ENCODE data around the gene ACOD1.
"Not testable (repeated sequence)": the region's sequence is repeated elsewhere in the genome, so short reads cannot be mapped to it uniquely, and the experiment has no call there.

ACOD1 gene

DNA sequence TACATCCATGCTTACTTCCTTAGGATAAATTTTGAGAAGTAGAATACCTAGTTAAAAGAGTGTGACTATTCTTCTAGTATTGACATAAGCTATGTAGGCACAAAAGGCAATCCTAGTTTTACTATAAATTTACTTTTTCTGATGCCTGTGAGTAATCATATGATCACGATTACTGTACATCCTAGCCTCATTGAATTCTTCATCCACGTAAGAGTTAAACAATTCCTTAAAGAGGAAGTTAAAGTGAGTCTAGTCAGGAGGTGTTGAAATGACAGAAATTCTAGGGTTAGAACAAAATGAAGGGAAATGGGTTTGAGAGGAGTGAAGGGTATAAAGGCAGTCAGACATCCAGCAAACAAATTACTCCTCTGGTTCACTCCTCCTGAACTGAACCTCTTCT is at the start of gene ACOD1:
ACOD1 (plus strand) TSS at position 363 of the 400 bp plus-strand sequence. CDS start 48 bp downstream, outside the sequence.
- no peak for DNase-seq

DNA sequence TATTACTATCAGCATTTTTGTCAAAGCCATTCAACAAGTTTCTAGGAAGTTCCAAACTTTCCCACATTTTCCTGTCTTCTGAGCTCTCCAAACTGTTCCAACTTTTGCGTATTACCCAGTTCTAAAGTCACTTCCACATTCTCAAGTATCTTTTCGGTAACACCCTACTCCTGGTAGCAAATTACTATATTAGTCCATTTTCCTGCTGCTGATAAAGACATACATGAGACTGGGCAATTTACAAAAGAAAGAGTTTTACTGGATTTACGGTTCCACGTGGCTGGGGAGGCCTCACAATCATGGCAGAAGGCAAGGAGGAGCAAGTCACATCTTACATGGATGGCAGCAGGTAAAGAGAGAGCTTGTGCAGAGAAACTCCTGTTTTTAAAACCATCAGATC is 49.2 kb upstream of the ACOD1 start:
- not testable (repeated sequence) for DNase-seq

DNA sequence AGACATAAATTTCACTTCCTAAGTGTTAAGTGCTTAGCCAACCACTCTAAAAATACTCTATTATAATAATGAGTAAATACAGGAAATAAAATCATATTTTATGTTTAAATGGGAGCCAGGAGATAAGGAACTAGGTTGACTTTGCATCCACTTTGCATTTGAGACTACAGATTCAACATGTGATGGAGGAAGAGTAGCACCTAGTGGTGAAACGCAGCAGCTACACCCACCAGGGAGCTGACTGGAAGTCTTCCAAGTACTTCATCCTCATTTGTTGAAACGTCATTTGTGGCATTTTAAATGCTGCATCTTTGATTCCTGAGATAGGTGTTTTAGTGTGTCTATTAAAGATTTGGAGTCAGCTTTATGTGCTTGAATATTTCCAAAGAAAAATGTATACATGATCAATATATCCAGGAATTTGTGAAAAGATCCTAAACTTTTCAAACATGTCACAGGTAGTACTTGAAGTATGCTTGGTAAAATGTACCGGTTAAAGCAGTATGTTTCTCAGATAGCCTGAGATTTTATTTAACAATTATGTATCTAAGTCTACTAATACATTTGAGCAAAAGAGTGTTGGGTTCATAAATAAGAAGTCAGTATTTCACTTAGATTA is 44.7 kb upstream of the ACOD1 start:
- DNase-seq = peak; percentile 20 to 28

DNA sequence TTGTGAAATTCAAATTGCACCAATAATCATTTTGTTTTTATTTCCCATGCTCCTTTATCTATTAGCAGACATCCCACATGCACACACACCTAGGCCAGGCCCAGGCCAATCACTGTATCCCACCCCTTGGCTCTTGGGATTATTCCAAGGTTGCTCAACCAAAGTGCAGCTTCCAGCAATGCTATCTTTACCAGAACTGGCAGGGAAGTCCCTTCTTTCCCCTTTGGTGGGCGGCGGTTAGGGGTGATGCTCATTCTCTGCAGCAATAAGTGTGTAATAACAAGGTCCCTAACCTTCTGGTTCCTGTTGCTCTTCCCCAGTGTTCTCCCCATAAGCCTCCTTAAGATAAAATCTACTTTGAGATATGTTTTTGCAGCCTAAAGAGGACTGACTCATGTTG is 43.8 kb upstream of the ACOD1 start:
- no peak for DNase-seq

DNA sequence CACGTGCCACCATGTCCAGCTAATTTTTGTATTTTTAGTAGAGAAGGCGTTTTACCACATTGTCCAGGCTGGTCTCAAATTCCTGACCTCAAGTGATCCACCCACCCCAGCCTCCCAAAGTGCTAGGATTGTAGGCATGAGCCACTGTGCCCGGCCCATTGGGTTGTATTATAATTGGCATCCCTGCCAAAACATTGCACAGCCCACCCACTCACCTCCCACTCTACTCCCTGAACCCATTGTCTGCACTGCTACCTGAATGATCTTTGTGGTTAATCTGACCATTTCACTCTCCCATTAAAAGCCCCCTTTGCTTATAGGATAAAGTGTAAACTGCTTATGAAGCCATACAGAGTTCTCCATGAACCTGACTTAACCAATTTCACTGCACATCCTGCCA is 35.8 kb upstream of the ACOD1 start:
- no peak for DNase-seq

DNA sequence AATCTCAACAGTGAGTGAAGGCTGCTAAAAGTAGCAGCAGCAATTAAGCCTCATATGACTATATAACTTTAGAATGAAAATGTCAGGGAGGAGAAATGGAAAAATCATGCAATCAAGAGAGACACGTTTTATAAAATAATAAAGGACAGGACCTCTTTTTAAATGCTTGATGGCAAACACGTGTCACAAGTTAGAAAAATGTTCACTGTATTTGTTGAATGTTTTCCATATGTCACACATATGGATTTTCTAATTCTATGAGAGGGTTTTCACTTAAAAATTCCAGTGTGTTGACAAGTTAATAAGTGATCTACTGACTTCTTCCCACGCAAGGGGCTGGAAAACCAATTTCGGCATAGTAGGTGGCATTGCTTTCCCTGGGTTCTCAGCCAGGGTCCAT is 34.4 kb upstream of the ACOD1 start:
- no peak for DNase-seq

DNA sequence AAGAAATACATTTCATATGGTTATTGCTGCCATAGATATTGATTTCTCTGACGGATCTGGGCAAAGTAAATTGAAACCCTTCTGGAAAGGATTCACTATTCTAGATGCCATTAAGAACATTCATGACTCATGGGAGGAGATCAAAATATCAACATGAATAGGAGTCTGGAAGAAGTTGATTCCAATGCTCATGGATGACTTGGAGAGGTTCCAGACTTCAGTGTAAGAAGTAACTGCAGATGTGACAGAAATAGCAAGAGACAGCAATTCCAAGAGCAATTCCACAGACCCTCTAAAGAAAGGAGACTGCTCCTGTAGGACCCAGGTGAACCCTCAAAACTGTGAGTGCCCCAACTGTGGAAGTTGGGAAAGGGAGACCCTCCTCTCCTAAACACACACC is 31.2 kb upstream of the ACOD1 start:
- DNase-seq = no peak

DNA sequence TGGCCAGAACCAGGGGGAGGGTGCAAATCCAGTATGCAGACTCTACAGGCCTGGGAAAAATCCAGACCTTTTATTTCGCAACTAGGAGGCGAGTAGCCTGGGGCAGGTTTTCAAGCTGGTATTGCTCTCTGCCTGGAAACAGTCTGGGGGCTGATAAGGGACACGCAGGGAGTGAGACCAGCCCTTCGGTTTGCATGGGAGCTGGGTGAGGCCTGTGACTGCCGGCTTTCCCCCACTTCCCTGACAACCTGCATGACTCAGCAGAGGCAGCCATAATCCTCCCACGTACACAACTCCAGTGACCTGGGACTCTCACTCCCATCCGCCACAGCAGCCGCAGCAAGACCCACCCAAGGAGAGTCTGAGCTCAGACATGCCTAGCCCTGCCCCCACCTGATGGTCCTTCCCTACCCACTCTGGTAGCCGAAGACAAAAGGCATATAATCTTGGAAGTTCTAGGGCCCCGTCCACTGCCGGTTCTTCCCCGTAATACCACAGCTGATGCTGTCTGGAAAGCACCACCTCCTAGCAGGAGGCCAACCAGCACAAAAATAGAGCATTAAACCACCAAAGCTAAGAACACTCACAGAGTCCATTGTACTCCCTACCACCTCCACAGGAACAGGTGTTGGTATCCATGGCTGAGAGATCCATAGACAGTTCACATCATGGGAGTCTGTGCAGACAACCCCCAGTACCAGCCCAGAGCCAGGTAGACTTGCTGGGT is 30.4 kb upstream of the ACOD1 start:
- not testable (repeated sequence) for DNase-seq

DNA sequence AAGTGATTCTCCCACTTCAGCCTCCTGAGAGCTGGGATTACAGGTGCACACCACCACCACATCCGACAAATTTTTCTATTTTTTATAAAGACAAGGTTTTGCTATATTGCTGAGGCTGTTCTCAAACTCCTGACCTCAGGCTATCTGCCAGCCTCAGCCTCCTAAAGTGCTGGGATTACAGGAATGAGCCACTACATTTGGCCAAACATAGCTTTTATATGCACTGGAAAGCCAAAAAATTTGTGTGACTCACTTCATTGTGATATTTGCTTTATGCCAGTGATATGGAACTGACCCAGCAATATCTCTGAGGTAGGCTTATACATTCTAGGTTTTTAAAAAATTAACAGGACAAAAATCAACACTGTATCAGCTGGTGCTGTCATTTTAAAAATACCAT is 26.8 kb upstream of the ACOD1 start:
- no peak for DNase-seq

DNA sequence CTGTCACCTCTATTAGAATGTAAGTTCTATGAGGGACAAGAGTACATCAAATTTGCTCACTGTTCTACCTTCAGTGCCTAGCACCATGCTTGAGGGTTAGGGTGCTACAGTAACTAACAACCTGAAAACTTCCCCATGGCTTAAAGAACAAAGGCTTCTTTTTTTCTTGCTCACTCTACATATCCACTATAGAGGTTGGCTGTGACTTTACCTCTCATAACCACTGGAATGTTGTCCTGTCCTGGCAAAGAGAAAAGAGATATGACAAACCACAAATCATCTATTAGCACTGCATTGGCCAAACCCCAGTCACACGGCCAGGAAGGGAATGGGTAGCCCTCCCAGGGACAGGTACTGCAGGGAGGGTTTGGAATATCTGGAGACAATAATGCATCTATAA is 23.2 kb upstream of the ACOD1 start:
- DNase-seq = no peak

DNA sequence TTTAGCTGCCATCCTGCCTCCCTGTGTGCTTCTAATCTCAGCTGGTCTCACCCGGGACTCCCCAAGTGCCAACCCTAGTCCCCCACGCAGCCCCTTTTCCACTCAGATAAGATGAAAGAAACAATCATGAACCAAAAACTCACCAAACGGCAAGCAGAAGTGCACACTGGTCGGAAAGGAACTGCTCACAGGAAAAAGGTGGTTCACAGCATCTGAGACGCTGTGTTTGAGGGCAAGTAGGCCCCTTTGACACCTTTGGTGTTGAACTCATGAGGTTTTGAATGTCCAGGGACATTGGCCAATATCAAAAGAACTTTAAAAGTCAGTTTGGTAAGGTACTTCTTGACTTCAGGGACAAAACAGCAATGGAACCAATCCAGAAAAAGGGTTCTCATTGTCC is 20.4 kb upstream of the ACOD1 start:
- no peak for DNase-seq

DNA sequence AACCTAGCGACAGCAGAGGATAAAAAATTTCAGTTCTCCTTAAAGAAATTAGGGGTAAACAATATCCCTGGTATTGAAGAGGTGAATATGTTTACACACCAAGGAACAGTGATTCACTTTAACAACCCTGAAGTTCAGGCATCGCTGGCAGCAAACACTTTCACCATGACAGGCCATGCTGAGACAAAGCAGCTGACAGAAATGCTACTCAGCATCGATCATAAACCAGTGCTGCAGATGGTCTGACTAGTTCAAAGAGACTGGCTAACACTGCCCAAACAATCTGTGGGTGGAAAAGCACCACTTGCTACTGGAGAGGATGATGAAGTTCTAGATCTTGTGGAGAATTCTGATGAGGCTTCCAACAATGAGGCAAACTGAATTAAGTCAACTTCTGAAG is 19.9 kb upstream of the ACOD1 start:
- no peak for DNase-seq

DNA sequence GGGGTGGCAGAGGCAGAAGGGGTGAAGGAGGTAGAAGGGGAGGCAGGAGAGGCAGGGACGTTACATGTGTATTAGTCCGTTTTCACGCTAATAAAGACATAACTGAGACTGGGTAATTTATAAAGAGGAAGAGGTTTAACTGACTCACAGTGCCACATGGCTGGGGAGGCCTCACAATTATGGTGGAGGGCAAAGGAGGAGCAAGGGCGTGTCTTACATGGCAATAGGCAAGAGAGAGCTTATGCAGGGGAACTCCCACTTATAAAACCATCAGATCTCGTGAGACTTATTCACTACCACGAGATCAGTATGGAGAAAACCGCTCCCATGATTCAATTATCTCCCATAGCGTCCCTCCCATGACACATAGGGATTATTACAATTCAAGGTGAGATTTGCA is 19.0 kb upstream of the ACOD1 start:
- DNase-seq = no peak

DNA sequence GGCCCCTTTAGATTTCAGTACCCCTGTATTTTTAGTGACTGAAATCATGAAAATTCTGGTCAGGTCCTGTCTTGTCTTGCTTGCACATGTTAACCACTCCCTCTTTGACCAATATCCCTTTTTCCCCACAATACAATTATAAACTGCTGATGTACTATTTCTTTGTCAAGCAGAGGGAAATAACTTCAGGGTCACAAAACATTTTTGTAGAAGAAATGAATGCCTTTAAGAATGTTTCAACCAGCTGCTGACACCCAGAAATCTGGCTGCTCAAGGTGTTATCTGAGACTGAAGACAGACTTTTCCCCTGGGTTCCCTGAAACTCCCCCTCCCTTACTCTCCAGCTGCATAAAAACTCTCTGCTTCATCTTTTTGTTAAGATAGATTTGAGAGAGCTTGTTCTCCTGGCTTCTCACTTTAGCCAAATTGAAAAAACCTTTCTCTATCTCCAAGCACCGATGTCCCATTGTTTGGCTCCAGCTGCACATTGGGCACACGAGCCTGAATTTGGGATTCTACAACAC is 18.4 kb upstream of the ACOD1 start:
- DNase-seq = no peak

DNA sequence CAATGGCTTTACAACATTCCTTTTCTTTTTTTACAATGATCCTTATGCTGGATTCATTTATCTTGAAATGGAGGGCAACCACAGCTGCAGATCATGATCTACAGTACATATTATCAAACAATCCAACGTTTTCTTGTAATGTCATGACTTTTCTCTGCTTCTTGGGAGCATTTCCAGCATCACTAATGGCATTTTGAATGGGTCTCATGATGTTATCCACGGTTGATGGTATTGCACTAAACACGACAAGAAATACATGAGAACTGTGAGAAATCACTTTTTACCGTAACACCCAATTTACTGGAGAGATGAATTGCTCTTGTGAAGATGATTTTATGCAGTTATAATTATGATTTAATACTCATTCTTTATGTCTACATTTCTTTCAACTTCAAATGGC is 16.2 kb upstream of the ACOD1 start:
- DNase-seq = no peak

DNA sequence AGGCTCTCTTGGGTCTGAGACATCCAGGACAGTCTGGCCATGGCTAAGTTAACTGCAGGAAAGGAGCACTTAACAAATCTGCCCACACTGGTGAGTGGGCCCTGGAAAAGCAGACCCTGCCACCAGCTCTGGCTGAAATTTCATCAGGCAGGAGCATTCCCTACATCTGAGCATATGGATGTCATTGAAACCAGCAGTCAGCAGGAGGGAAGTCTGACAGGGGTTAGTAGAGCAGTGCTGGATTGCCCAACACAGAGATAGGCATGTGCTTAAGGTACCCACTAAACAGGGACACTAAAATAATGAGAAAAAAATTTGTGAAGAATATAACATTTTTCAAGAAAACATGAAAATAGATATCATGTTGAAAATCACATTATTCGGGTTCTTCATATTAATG is 13.6 kb upstream of the ACOD1 start:
- DNase-seq = no peak

DNA sequence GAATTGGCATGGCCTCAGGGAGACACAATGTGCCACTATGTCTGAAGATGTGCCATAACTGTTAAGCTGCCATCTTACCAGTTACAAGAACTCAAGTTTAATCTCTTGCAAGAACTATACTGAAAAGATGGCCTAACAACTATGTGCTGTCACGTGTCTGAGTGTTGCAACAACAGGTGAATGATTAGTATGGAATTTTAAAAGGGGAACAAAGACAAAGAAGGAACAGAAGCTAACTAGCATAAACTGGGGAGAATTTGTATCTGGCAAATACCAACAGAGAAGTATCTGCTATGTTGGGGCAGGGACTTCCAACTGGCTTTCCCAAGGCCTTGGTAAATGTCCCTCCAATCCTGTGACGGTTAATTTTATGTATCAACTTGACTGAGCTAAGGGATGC is 11.5 kb upstream of the ACOD1 start:
- DNase-seq = no peak

DNA sequence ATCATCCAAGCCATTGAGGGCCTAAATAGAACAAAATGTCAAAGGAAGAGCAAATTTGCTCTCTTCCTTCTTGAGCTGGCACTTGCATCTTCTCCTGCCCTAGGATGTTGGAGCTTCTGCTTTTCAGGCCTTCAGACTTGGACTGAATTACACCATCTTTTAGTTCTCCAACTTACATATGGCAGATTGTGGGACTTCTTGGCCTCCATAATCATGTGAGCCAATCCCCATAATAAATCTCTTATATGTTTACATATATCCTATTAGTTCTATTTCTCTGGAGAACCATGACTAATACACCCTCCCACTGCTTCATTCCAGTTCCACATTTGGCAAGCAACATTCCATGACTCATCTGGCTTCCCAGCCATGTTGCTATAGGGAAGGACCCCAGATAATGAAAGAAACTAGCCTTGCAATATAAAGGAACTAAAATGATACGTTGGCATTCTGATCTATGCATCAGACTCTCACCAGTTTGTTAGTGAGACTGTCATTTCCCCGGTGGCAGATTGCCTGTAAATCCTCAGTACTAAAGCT is 11.0 kb upstream of the ACOD1 start:
- DNase-seq = no peak

DNA sequence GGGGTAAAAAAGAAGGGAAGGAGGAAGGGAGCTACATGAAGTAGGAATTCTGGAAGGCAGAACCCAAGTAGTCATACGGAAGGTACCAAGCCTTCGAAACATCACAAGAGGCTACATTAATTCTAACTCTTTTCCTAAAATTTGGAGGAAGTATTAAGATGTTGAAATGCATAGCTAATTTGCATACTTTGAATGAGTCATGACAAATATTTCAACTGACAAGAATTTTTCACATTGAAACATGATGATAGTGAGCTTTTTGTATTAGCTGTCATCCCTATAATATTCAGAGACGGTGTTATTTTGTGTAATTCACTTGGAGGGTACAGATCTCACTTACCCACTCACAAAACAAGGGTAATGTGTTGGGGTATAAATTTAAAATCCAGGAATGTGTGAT is 9.1 kb upstream of the ACOD1 start:
- no peak for DNase-seq

DNA sequence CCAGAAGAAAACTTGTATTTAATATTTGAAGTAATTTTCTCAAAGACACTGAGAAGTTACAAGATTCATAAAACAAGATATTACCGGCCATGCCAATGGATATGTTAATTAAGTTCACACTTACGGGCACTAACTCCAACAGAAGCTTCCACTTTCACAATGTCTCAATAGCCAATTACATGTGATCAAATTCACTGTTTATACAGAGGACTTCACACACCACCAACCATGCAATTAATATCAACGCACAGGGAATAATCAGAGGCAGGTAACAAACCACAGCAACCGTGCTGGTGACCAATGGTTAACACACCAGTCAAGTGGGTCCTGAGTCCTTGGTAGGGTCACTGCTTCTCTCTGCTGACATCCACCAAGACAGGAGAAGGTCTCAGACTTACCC is 5.9 kb upstream of the ACOD1 start:
- no peak for DNase-seq

DNA sequence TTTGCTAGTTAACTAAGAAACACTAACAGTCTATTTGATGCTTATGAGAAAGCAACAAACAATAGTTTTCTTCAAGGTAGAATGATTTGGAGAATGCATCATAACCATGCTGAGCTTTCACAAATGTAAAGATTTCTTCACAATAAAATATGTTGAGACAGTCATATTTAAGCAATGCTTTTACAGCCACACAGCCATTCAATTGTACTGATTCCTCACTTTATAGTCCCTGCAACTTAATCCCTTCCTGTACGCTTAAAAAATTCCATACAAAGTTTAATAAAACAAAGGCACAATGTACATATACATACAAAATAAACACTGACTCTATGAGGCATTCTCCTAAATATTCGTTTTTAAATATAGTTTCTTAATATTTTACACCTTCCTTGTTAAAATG is 4.7 kb upstream of the ACOD1 start:
- no peak for DNase-seq

DNA sequence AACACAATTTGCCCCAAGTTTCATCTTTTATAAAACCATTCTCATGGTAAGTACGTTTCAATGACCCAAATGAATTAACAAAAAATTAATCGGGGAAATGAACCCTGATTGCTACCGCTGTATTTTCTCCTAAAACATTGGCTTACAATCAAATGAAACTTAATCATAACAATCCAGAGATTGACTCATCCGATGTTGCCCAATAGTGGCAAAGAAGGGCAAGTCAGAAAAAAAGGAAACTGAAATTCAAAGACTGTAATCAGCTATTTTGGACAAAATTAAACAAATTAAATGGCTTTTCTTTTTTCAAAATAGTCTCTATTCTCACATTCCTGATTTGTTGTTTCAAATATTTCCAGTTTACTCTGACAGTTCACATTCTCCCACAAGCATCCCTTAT is 3.9 kb upstream of the ACOD1 start:
- DNase-seq = no peak

DNA sequence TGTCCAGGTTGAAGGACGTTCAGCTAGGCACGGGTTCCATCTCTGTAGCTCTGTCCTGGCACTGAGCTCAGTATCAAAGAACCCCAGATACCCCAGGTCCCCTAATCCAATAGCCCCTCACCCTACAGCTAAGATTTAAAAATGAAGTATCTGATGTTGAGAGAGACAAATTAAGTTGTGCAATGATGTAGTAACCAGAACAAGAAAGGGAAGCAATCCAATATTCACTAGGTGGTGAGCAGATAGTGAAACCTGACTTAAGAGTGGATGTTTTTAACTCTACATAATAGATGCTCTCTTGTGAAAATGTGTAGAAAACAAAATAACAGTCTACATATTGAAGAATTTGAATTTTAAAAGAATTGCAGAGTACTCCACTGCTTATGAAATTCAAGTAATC is 1.8 kb downstream of the ACOD1 start:
- no peak for DNase-seq

DNA sequence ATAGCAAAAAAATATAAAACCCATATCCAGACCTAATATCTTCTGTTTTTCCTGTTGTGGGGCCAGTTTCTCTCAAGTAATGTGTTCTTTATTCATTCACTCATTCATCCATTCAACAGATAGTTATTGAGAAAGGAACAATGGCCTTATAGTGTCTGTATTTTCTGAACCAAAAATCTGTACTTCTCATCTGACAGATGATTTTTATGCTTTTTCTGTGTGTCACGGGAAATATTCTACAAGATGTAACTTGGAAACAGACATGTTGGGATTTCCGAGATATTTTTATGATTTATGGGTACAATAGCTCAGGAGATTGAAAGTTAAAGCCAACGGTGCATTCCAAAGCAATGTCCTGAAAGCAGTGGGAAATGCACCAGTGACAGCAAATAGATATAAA is 5.7 kb downstream of the ACOD1 start:
- DNase-seq = no peak

DNA sequence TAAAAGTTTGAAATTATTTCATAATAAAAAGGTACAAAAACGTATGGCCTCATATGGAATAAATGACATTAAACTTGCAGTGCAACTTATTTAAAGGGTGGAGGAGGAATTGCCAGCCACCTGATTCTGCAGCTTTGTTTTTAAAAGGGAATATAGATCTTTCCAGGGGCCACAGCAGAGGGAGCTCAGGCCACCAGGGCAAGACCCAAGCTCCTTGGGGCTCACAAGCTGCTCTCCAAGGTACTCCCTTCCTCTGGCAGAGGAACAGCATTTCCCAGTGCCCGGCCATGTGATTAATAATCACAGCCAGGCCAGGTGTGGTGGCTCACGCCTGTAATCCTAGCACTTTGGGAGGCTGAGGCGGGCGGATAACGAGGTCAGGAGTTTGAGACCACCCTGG is 6.2 kb downstream of the ACOD1 start:
- no peak for DNase-seq

All from NCI-H187 (cell line).